HG03025 (cell line): ENCODE data around the gene GRK5.
"Not testable (repeated sequence)": the region's sequence is repeated elsewhere in the genome, so short reads cannot be mapped to it uniquely, and the experiment has no call there.

ENCODE experiments used
- ATAC-seq: cut with Tn5 transposase; IDR thresholded peaks from one replicate; pipeline ENCODE4 v1.9.1; 2021; ENCODE audit warnings: mild to moderate bottlenecking, moderate library complexity; ENCODE audit not compliant: unreplicated experiment, low FRiP score

The GRK5 gene

DNA sequence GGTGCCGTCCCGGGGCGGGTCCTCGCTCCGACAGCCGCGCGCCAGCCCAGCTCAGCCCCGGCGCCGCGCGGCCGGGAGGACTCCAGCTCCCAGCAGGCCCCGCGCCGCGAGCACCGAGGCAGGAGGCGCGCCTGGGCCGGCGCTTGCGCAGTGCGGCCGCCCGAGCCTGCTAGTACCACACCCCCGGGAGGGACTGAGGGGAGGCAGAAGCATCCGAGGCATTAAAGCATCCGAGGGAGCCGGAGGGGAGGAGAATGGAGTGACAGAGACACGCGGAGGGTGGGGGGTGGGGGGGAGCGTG lies at the start of gene GRK5:
GRK5 (plus strand) TSS at position 206 of the 301 bp plus-strand sequence. CDS start 347 bp downstream, outside the sequence.
- peak; percentile 77 for ATAC-seq

DNA sequence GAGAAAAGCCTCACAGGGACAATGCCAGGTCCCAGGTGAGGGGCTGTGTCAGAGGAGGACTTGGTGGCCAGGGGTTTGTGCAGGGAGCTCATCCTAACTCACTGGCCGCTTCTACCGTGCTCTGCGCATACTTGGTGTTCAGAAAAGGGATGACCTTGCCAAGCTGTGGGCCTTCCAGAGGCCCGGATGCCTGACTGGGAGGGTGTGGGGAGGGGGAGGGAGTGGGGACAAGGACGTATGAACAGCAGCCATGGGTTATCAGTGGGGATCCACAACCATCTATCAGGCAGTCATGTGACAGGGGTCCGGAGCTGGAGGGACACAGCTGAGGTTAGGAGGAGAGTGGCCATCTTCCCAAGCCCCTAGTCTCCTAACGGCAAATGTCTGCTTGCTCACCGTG lies 48.0 kb upstream of the GRK5 start:
- no peak for ATAC-seq

GRCh38 chr10:119161680-119162451 lies 45.5 kb upstream of the GRK5 start:
- ATAC-seq = no peak

- no peak for ATAC-seq
Measured at GRCh38 chr10:119162452-119163092, 44.8 kb upstream of the GRK5 start.

DNA sequence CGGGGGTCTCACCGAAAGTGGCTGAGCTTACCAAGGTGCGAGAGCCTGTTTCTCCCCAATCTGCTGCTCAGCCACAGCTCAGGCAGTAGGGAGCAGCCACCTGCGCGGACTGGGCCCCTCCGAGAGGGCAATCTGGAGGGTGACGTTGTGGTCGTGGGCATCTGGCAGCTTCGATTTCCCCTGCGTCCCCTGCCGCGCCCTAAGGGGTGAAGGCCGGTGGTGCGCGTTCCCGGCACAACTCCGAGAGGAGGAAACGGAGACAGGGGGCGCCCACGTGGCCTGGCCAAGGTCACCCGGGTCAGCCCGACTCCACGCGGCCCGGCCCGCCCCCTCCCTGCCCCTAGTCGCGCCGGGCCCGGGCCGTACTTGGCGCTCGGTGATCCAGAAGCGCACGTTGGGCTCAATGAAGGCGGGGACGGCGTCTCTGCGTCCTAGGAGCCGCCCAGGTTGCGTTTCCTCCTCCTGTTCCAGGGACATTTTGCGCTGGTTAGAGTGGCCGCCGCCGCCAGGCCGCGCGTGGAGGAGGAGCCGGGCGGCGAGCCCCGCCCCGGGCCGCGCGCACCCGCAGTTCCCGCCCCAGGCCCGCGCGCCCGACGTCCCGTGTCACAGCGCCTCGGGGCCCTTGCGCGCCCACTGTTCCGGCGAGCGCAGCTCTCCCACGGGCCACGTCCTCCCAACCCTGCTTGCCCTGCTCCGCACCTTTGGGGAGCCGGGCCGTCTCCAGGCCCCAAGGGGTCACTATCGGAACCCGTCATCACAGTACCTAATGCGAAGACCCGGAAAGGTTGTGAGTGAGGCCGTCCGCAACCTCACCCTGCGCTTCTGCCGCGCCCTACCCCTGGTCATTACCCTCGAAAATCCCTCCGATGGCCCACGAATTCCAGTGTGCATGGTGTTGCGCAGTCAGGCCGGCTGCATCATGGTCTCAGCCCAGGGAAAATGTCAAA lies 41.9 kb upstream of the GRK5 start, which contains the start of gene SFXN4:
SFXN4 (minus strand) TSS at position 544 of the 947 bp plus-strand sequence; CDS start at position 477, 67 bp downstream.
- ATAC-seq = peak; percentile 84

DNA sequence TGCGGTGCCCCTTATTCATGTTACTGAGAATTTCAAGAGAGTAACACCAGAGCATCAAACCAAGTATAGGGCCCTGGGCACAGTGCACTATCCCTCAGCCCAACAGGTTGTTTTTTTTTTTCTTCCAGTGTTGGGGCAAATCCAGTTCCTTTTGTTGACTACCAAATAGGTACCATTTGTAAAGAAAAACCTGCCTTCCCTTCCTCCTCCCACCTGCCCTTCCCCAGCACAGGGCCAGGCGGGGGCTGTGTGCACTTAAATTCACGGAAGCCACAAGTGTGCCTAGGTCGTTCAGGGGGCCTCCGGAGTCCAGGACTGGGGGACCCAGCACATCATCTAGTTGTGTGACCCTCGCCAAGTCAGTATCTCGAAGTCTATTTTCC lies 41.3 kb upstream of the GRK5 start:
- ATAC-seq = no peak

- no peak for ATAC-seq
Measured at GRCh38 chr10:119166564-119166963, 40.8 kb upstream of the GRK5 start.

DNA sequence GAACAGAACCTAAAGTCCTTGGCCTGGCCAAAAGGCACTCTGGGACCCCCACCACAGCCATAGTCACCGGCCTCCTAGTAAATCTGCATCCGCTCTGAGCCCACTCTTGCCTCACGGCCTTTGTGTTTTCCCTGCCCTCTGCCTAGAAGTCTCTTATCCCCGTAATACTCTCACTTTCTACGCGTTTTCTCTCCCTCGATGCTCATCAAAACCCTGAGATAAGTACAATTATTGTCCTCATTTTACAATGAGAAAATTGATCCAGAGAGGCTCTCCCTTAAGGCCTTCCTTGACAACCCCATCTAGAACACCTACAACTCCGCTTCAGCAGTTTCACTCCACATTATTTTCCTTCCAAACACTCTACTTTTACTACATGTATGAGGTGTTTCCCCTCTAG lies 40.3 kb upstream of the GRK5 start:
- ATAC-seq = no peak

GRCh38 chr10:119174109-119174508 lies 33.3 kb upstream of the GRK5 start:
- ATAC-seq = no peak

GRCh38 chr10:119176166-119176565 lies 31.2 kb upstream of the GRK5 start:
- no peak for ATAC-seq

DNA sequence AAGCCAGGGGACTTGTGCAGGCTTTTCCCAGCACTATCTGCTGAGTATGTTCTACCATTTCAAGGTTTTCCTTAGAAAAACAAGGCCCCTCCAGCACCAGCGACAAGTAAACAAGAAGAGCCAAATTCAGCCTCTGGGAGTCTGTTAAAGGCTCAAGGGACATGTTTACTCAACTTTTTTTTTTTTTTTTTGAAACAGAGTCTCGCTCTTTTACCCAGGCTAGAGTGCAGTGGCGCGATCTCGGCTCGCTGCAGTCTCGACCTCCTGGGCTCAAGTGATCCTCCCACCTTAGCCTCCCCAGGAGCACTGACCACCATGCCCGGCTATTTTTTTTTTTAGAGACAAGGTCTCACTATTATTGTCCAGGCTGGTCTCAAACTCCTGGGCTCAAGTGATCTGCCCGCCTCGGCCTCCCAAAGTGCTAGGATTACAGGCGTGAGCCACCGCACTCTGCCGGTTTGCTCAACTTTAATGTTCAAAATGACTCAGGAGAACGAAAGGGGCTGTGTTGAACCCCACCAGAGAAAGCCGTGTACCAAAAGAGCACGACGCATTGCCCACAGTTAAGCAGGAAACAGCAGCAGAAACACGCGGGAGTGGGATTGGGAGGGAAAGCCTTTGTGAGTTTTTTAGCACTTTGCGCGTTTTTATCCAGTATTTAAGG lies 29.5 kb upstream of the GRK5 start:
- peak; percentile 34 for ATAC-seq

DNA sequence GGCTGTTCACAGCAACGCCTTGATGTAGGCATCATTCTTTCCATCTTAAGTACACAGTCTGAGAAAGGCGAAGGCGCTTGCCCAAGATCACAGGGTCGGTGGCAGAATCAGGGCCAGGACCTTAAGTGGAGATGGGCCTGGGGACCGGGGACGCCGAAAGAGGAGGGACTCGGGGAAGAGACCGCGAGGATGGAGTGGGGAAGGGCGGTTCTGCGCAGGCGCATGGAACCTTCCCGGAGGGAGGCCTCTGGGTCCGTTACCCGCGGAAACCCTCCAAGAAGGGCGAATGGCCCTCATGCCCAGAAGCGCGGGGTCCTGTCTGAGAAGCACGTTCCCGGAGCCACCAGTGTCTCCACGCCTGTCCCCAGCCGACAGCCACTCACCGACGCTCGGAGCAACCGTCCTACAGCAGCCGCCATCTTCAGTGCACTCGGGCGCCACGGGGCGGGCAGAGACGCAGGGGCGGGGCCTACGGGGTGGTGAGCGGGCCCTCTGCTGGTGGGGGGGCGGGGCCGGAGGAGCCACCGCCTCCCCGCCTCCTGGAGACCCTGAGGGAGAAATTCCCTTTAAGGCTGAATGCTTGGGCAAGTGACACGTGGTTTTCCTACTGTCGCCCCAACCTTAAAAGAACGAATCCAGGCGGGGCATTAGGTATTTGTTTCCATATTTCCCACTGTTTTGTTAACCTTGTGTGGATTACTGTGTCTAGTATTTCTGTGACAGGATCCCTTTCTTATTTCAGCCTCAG lies 28.8 kb upstream of the GRK5 start, which contains the start of gene PRDX3:
PRDX3 (minus strand) TSS at position 441 of the 748 bp plus-strand sequence; CDS start at position 419, 22 bp downstream.
- ATAC-seq = peak; percentile 84

DNA sequence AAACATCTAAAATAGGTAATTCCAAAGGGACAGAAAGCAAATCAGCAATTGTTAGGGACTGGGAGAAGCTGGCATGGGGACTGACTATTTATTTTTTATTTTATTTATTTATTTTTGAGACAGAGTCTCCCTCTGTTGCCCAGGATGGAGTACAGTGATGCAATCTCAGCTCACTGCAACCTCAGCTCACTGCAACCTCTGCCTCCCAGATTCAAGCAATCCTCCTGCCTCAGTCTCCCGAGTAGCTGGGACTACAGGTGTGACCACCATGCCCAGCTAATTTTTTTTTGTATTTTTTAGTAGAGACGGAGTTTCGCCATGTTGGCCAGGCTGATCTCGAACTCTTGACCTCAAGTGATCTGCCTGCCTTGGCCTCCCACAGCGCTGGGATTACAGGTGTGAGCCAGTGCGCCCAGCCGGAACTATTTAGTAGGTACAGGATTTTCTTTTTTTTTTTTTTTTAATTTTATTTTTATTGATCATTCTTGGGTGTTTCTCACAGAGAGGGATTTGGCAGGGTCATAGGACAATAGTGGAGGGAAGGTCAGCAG lies 26.4 kb upstream of the GRK5 start:
- ATAC-seq = not testable (repeated sequence)

DNA sequence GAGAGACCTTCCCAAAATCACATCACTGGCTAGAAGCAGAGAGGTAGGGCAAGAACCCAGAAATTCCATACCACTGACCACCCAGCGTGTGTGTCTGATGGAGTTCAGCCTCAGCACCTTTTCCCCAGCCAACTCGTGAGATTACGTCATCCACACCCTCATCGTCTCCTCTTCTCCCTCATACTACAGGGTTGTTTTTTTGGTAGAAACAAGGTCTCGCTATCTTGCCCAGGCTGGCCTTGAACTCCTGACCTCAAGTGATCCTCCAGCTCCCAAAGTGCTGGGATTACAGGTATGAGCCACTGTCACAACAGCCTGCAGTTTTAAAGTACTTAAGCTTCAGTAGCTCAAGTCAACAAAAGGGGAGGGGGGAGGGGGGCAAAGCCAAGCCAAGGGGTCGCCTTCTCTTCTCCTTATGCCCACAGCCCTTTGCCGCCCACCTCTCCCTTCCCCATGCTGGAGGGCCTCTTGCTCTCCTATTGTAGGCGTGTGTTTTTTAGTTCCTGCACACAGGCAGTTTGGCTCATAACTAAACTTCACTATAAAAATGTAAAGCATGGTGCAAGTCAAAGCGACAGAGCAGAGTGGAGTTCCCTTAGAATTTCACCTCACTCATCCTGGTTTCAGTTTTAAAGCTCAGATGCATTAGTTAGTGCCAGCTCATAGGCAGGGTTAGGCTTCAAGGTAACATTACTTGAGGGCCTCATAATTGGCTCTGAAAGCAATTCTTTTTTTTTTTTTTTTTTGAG lies 23.5 kb upstream of the GRK5 start:
- no peak for ATAC-seq

- ATAC-seq = no peak
Measured at GRCh38 chr10:119189811-119190282, 17.5 kb upstream of the GRK5 start.

DNA sequence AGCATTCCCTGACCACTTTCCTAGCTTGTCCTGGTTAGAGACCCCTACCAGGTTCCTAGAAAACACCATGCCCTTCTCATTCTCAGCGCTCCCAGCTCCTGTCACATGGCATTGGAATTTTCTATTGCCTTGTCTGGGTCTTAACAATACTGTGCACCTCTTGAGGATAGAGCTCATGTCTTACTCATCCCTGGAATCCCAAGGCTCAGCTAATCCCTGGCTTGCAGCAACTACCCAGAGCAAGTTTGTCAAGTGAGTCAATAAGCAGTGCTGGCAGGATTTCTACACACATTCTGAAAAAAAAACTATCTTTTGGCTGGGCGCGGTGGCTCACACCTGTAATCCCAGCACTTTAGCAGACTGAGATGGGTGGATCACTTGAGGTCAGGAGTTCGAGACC lies 17.0 kb upstream of the GRK5 start:
- no peak for ATAC-seq

DNA sequence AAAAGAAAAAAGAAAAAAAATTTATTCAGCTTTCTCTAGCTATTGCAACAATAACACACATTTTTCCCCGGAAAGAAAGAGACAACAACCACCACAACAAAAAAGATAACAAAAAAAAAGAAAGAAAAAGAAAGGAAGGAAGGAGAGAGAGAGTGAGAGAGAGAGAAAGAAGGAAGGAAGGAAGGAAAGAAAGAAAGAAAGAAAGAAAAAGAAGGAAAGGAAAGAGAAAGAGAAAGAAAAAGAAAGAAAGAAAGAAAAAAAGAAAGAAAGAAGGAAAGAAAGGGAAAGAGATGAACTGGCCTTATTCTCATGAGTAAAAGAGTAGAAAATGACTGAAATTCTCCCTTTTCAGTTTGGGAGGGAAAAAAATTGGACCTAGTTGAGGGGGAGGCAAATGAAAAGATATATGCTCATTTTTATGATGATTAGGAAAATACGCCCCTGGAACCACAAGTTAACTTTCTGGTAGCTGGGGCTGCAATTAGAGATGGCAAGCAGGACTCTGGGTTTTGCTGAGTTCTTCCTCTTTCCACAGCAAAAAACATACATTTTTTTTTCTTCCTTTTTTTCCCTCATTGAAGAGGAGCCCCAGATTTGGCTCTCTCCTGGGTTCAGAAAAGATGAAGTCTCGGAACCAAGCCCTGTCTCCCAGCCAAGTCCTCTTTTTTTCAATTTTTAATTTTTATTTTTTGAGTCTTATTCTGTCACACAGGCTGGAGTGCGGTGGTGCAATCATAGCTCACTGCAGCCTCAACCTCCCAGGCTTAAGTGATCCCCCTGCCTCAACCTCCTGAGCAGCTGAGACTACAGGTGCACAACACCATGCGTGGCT lies 16.2 kb upstream of the GRK5 start:
- ATAC-seq = no peak

- no peak for ATAC-seq
Measured at GRCh38 chr10:119191881-119192280, 15.5 kb upstream of the GRK5 start.
